DLD1 (cell line): ENCODE measurements around the gene RNF169.
"Not testable (repeated sequence)": the region's sequence is repeated elsewhere in the genome, so short reads cannot be mapped to it uniquely, and the experiment has no call there.

Experiments used
- in situ Hi-C: cut with HindIII; loops from 2 replicates; pipeline ENCODE4 v1.10.0; 2017; ENCODE audit warnings: low sequenced_read_pairs

RNF169 gene

DNA sequence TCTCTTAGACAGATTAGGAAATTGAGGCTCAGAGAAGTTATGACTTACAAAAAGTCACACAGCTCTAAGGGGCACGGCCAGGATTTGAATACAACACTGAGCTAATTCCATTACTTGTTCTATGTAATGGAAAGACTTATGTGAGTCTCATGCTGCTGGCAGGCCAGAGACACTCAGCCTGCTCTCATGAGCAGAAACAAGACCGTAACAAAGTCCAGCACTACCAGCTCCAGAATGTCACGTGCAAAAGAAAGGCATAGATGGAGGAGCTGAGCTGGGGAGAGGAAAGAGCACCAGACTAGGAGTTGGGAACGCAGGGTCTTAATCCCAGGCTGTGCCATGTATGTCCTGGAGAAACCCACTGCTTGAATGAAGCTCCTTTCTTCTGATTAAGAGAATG is 19.3 kb upstream of the RNF169 start:
- in situ Hi-C loops = no loop called here

DNA sequence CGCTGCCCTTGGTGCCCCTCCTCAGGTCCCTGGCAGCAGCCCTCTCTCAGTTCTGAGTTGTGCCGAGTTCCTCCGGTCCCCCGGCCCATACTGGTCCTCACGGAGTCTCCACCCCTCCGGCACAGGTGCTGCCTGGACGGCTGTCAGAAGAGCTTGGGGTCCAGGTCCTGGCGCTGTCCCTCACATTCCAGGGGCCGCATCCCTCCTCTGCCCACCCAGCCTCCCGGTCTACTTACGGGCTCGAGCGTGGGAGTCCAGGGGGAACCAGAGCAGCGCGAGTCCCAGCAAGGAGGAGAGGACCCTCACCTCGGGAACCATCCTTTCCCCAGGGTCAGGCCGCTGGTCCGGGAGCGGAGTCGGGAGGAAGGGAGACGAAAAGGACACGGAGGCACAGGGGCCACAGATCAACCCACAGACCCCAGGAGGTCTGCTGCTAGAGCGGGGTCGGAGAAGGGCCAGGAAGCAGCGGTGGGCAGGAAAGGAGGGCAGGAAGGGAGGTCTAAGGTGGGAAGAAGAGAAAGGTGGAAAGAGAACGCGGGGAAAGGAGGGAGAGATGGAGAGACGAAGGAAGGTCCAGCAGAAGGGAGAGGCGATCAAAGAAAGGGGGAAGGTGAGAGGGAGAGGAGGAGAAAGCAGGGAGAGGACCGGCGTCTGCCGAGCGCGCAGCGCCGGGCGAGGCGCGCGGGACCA is 17.9 kb upstream of the RNF169 start:
- in situ Hi-C loops = no loop called here

DNA sequence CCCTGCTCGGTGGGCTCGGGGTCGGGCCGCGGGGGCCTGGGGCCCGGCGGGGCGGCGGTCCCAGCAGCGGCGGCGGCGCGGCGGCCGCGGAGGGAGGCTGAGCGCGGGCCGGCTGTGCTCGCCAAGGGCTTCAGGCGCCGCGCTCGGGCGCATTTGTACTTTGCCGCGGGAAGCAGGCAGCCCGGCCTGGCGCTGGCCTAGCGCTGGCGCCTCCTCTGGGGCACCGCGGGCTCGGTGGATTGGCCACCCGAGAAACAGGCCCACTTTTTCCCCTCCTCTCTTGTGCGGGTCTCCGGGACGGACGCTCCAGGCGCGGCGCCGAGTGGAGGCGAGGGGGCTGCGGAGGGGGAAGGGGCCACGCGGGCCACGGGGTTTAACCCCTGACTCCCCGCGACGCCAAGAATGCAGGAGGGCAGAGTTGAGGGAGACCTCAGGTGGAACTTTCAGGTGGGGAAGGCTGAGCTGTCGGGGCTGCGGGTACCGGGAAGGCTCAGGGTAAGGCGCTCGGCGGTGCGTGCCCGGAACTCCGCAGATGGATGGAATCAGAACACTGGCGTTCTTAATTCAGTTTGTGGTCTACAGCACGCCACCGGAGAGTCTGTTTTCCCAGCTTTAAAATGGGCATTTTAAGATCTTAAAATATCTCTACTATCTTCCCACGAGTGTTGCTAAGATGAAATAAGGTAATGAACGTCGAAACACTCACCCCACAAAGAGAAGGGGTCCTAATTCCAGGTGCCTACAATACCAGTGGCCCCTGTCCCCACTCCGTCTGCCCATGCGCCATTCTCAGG is 17.2 kb upstream of the RNF169 start, which contains the start of gene CHRDL2:
TSS of gene CHRDL2 (minus strand) at position 126 of the 794 bp plus-strand sequence. CDS start 538 bp downstream, outside the sequence.
- in situ Hi-C loops = no loop called here

DNA sequence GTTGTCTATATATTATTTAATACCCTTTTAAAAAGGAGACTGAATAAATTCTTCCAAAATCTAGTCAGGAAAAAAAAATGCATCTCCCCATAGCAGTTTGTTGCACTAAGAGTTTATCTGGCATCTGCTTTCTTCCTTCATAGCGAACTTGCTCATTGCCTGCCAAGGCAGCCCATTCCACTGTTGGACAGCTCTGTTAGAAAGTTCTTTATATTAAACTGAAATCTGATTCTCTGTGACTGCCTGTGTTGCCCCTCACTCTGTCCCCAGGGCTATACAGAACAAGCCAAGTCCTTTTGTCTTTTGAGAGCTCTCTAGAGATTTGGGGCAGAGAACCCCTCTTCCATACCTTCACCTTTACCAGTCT is 14.1 kb upstream of the RNF169 start:
- in situ Hi-C loops = no loop called here

DNA sequence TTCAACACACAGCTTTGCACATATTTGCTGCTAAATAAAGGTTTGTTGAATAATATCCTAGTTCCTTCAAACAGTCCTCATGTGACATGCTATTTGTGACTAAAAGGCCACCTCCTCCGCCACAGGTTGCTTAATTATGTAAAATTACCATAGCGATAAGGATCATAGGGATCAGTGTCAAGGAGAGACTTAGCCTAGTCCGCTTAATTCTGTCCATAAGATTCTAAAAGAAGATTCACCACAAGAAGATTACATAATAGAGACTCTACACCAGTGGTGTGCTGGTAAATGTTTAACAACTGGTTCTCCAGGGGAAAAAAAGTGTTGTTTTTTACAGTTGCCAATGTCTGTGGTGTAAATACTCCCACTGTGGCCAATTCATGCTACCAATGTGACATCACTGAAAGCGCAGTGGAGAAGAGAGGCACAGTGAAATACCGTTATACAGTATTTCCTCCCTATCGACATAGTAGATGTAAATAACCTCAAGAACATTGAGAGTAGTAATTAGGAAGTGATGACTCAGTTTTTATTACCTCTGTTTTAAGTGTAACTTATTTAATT is 13.2 kb upstream of the RNF169 start:
- in situ Hi-C loops = no loop called here

DNA sequence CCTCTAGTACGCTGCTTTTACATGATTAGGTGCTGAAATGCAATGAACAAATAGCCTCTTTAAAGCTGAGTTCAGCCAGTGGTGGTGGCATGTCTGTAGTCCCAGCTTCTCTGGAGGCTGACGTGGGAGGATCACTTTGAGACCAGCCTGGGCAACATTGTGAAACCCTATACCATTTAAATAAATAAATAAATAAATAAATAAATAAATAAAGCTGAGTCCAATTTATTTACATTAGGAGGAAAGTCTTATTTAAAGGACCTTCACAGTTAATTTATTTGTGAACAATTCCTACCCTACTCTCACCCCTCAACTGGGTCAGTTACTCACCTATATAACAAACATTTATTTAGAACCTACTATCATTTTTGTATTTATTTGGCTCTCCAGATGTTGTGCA is 12.6 kb upstream of the RNF169 start:
- in situ Hi-C loops = no loop called here

DNA sequence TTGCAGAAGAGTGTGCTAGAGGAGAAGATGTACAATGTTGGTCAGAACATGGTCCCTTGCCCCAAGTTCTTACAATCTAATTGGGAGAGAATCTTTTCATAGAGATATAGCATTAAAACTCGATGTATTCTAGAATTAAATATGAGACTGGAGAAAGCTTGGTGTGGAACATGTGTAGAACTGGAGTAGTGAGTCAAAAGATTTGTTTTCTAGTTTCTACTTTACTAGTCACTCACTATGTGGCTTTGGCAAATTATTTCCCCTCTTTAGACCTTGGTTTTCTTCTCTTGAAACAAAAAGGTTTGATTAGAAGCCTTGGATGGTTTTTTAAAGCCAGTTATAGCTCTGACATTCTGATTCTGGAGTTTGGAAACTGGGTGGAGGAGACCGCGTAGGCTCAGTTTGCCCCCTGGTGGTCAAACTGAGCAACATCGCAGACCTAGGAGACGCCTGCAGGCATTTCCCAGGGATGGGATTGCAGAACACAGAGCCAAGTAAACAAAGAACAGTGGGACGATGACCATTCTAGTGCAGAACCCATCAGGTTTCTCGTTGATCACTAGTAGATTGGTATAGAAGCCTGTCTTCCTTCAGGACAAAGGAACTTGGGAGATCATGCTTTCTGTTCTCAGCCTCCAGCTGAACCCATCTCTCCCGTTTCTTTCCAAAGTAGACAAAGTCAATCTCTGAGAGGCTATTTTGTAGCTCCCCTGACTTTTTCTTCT is 8.9 kb upstream of the RNF169 start:
- in situ Hi-C loops = no loop called here

DNA sequence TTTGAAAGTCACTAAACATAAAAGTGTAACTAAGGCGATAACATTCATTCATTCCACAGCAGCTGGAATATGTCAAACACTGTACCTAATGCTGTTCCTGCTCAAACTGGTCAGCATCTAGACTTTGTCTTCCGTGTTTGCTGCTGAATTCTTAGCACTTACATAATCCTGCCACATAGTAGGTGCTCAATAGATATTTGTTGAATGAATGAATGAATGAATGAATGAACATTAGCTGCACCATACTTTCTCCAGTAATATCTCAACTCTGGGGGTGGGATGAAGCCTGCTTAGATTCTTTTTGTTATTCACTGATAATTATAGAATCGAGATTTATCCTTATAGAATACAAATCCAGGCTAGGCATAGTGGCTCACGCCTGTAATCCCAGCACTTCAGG is 6.6 kb upstream of the RNF169 start:
- in situ Hi-C loops = no loop called here

DNA sequence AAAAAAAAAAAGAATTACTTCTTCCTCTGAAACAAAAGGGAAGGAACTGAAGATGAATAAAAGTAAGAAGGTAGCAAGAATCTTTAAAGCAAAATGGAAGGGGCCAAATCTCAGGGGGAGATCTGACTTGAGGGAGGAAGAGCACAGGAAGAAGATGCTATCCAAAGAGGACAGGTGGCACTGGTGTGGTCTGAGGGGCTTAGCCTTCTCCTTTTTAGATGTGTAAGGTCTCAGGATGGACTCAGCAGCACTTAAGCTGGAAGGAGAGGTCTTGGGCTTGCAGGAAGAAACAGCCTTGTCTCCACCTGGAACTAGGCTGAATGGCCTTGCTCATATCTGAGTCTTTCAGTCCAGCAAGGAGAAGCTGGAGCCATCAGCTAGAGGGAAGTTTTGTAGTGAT is 5.0 kb upstream of the RNF169 start:
- in situ Hi-C loops = no loop called here

DNA sequence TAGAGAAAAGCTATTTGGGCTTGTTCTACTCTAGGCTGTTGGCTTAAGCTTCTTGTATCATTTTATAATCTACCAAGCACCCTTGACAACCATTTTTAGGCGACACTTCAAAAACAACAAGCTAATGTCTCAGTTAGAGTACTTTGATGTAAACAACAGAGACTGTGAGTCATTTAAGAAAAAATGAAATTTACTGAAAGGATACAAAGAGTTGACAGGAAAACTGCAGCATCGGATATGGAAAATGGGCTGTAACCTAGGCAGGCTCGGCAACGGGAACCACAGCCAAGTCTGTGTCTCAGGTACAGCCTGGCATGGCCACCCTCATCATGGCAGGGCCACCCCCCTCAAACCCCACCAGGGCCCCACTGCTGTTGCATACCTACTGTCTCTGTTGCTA is 4.4 kb upstream of the RNF169 start:
- in situ Hi-C loops = no loop called here

DNA sequence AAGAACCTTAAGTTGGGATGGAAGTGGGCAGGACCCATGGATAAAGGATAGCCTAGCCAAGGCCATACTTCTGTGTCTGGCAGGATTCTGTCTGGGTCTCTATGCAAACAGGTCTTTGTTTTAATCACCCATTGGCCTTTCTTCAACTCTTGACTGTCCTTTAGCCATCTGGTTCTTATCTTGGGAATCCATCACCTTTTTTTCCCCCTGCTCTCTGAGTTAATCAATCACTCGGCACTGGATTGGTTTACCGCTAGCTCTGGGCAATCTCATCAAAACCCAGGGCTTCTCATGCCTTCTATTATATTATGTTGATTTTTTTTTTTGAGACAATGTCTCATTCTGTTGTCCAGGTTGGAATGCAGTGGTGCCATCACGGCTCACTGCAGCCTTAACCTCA is 1.8 kb upstream of the RNF169 start:
- in situ Hi-C loops = no loop called here

DNA sequence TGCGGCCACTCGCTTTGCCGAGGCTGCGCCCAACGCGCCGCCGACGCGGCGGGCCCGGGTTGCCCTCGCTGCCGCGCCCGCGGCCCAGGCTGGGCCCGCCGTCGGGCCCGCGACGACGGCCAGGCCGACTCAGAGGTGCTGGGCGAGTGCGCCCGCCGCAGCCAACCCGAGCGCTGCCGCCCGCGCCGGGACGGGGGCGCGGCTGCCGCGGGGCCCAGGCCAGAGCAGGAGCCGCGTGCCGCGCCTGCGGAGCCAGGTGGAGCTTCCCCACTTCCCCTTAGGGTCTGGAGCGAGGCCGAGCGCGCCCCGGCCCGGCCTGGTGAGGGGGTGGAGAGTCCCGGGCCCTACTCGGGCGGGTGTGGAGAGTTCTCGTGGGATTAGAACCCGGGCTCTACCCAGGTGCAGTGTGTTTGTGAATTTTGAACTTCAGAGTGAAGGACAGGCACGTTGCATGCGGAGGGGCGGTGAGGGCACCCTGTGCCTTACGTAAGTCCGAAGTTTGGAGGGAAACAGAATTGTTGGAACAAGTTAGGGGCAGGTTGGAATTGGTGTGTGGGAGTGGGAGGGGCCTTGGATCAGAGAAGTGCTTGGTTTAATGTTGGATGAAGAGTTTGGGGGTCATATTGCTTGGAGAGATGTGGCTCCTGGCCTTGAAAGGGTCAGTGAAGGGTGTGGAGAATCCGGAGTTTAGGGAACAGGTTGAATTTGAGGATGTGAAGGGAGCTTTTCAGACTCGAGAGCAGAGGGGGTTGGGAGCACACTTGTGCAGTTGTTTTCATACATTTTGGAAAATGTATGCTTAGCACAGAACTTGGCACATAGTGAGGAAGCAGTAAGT is 697 bp downstream of the RNF169 start:
- in situ Hi-C loops = no loop called here

DNA sequence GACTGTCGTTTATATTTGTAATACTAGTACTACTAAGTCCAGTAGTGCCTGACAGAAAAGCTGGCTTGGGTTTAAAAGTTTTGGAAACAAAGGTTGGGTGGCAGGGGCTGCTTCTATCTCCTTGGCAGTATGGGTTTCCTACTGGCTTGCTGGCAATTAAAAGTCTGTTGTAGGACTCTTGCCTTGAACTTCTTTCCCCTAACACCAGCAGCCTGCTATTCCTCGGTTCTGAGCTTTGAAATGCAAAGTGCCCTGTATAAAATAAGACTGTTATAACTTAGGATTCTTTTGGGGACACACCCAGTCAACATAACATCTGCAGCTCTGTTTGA is 1.3 kb downstream of the RNF169 start:
- in situ Hi-C loops = no loop called here

DNA sequence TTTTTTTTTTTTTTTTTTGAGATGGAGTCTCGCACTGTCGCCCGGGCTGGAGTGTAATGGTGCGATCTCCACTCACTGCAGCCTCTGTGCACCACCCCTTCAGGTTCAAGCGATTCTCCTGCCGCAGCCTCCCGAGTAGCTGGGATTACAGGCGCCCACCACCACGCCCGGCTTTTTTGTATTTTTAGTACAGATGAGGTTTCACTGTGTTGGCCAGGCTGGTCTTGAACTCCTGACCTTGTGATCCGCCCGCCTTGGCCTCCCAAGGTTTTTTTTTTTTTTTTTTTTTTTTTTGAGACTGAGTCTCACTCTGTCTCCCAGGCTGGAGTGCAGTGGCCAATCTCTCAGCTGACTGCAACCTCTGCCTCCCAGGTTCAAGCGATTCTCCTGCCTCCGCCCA is 1.9 kb downstream of the RNF169 start:
- in situ Hi-C loops = not testable (repeated sequence)

DNA sequence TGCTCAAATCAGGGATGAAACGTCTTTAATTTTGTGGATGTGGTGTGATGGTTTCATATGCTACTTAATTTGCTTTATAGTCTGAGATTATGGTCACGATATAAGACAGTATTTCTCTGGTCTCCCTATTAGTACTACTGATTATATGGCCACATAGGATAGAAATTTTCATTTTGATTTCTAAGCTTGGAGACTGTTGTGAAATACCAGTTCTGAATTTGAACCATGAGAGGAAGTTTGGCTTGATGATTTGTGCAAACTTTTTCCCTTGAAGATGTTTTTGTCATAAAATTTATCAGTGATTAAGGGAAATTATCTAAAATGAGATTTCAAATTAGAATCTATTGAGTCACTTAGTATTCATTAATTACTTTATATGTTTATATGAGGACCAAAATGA is 2.7 kb downstream of the RNF169 start:
- in situ Hi-C loops = no loop called here

DNA sequence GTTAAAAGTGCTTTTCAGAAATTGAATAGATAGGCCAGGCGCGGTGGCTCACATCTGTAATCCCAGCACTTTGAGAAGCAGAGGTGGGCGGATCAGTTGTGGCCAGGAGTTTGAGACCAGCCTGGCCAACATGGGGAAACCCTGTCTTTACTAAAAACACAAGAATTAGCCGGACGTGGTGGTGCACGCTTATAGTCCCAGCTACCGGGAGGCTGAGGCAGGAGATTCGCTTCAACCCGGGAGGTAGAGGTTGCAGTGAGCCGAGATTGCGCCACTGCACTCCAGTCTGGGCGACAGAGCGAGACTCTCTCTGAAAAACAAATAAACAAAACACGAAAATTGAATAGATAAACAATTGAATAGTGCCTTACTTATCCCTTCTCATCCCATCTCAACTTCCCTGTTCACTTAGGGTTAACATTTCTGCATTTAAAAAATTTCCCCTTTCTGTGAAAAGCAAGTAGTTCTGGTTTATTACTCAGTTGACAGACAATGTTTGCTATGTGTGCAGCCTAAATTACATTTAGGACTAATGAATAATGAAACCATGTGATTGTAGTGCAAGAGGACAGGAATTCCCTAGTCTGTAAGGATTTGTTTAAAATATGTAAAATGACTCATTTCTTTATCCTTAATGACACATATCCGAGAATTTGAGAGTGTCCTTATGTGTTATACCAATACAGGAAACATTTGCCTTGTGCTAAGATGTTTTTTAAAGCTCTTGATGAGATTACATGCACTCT is 6.0 kb downstream of the RNF169 start:
- in situ Hi-C loops = no loop called here

DNA sequence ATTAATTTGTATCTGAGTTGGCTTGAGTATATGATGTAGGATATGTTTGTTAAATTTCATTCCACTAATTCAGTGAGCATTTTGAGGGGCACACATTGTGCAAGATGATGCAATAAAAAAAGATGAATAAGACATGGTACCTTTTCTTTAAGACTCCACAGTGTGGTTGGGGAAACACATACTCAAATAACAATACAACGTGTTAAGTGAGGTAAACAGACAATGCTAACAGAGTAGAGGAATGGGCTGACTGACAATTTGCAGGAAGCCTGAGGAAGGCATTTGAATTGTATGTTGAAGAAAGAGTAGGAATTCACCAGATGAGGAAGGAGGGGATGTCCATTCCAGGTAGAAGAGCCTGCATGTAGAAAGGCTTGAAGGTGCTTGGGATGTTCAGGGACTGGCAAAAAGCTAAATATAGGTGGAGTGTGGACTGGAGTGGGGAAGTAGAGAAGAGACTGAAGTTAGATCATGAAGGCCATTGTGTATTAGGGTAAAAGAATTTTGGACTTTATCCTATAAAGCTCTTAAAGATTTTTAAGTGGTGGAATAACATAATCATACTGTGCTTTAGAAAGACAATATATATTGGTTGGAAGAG is 6.8 kb downstream of the RNF169 start:
- in situ Hi-C loops = no loop called here

DNA sequence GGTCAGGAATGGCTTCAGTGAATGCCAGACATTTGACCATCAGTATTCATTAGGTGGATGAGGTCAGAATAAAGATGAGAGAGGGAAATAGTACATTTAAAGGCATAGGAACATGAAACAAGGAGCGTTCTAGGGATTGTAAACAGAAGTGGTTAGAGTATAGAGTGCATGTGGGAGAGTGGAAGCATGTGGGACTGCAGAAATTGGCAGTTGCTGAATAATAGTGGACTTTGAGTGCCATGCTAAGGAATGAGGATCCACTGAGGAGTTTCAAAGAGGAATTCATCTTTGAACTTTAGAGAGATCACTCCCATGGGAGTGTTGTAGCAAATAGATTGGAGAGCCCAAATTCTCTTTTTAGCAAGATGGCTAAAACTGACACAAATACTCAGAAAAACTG is 7.9 kb downstream of the RNF169 start:
- in situ Hi-C loops = no loop called here

DNA sequence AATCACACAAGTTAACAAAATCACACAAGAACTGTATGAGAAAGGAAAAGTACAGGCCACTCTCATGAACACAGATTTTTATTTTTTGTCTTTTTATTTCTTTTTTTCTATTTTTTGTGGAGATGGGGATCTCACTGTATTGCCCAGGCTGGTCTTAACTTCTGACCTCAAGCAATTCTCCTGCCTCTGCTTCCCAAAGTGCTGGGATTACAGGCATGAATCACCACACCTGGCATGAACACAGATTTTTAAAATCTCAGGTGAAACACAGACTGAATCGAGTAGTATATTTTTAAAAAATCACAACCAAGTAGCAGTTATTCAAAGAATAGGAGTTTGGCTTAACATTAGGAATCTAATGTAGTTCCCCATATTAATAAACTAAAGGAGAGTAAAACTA is 18.3 kb downstream of the RNF169 start:
- in situ Hi-C loops = no loop called here

DNA sequence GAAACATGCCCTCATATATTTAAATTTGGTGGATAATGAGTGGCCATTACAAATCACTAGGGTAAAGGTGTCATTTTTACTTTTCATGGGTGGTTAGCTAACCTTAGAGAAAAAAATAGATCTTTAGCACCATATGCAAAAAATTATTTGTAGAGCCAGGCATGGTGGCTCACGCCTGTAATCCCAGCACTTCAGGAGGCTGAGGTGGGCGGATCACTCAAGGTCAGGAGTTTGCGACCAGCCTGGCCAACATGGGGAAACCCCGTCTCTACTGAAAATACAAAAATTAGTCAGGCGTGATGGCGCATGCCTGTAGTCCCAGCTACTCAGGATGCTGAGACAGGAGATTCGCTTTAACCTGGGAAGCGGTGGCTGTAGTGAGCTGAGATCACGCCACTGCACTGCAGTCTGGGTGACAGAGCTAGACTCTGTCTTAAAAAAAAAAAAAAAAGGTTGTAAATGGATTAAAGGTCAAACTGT is 19.6 kb downstream of the RNF169 start:
- in situ Hi-C loops = not testable (repeated sequence)
